Skeletal muscle tissue (tissue), 4 donors: ENCODE data around the gene RPAP3. TPM values are rescaled to one million over a fixed set of nuclear protein-coding genes. Genes with fewer than 3 reads are reported as not detected.
"Not testable (repeated sequence)": the region's sequence is repeated elsewhere in the genome, so short reads cannot be mapped to it uniquely, and the experiment has no call there.

Experiments used
- H3K27ac ChIP-seq: one replicate; pipeline ENCODE4 v1.7.0; 2013; ENCODE audit warnings: mild to moderate bottlenecking, low read depth, low read length, inconsistent platforms
- H3K27me3 ChIP-seq, 3 donors: one replicate each; pipeline ENCODE4 v1.7.0; 2013; ENCODE audit warnings: low read length in 3 of 3; ENCODE audit not compliant: control insufficient read depth in 3 of 3, insufficient read depth in 3 of 3
- H3K36me3 ChIP-seq, 3 donors: one replicate each; pipeline ENCODE4 v1.7.0; 2013; ENCODE audit warnings: low read length in 3 of 3; ENCODE audit not compliant: control insufficient read depth in 3 of 3, insufficient read depth in 3 of 3
- H3K4me1 ChIP-seq, 3 donors: one replicate each; pipeline ENCODE4 v1.7.0; 2013; ENCODE audit warnings: low read length in 3 of 3, mild to moderate bottlenecking in 3 of 3; ENCODE audit not compliant: control insufficient read depth in 3 of 3, insufficient read depth in 3 of 3
- H3K4me3 ChIP-seq, 3 donors: one replicate each; pipeline ENCODE4 v1.7.0; 2013; ENCODE audit warnings: low read length in 3 of 3
- H3K9ac ChIP-seq, 3 donors: one replicate each; pipeline ENCODE4 v1.7.0; 2013; ENCODE audit warnings: low read length in 3 of 3, mild to moderate bottlenecking in 3 of 3, moderate library complexity in 2 of 3, low read depth in 1 of 3
- H3K9me3 ChIP-seq, 3 donors: one replicate each; pipeline ENCODE4 v1.7.0; 2013; ENCODE audit warnings: low read length in 3 of 3; ENCODE audit not compliant: control insufficient read depth in 3 of 3
- total RNA-seq: library from RNA; depleted of rRNA; stranded (reverse); fragments of >200 nt; gene quantifications from one replicate; pipeline ENCODE4 v1.2.3, GENCODE V29; 2014
- donor health status: Osteomylitis.

RPAP3 gene
- total RNA-seq, 1 donor from 2014 or later = 5.2 TPM

GRCh38 chr12:47651368-47652254 lies 54.2 kb downstream of the RPAP3 start:
- Histone ChIP-seq H3K9ac (no peak overlapping the region), H3K4me3 (no peak overlapping the region), H3K27me3 (no peaks in the 10 kb centered on the region), H3K4me1 (peaks cover 4 to 6% (median 5%) of the 10 kb centered on the region in 3 donors), H3K36me3 (no peaks in the 10 kb centered on the region), H3K9me3 (no peaks in the 10 kb centered on the region), H3K27ac (no peak overlapping the region)

DNA sequence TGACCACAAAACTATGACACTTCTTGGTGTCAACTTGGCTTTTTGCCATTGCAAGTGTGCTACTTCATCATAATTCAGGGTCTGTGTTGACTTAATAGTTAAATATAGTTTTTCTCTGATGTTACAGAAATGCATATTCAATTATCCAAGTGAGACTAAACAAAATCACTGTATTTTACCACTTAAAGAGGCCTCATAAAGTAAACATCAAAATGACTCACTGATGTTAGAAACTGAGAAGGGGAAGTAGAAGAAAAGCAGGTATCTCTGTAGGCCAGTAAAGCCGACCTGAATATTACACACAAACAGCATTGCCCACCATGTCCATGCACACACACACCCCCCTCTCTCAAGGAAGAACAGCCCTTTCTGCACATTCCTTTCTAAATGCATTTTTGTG lies 55.4 kb downstream of the RPAP3 start:
- Histone ChIP-seq H3K9ac (no peak overlapping the region), H3K4me3 (no peak overlapping the region), H3K9me3 (no peaks in the 10 kb centered on the region), H3K27ac (no peak overlapping the region), H3K4me1 (peaks cover 4 to 6% (median 5%) of the 10 kb centered on the region in 3 donors), H3K27me3 (no peaks in the 10 kb centered on the region), H3K36me3 (no peaks in the 10 kb centered on the region)

GRCh38 chr12:47649381-47649780 lies 56.4 kb downstream of the RPAP3 start:
- Histone ChIP-seq H3K4me1 (peaks cover 4 to 6% (median 5%) of the 10 kb centered on the region in 3 donors), H3K36me3 (no peaks in the 10 kb centered on the region), H3K4me3 (no peak overlapping the region), H3K9me3 (no peaks in the 10 kb centered on the region), H3K27me3 (no peaks in the 10 kb centered on the region), H3K9ac (no peak overlapping the region), H3K27ac (no peak overlapping the region)

GRCh38 chr12:47648056-47648579 lies 57.7 kb downstream of the RPAP3 start:
- Histone ChIP-seq H3K4me3 (no peak overlapping the region), H3K27me3 (no peaks in the 10 kb centered on the region), H3K9me3 (no peaks in the 10 kb centered on the region), H3K9ac (no peak overlapping the region), H3K4me1 (peaks cover 4 to 6% (median 5%) of the 10 kb centered on the region in 3 donors), H3K27ac (no peak overlapping the region), H3K36me3 (no peaks in the 10 kb centered on the region)

DNA sequence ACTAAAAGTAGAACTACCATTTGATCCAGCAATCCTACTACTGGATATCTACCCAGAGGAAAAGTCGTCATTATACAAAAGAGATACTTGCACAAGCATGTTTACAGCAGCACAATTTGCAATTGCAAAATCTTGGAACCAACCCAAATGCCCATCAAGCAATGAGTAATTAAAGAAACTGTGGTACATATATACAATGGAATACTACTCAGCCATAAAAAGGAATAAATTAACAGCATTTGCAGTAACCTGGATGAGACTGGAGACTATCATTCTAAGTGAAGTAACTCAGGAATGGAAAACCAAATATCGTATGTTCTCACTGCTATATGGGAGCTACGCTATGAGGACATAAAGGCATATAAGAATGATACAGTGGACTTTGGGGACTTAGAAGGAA lies 63.5 kb downstream of the RPAP3 start:
- H3K27me3 ChIP-seq, H3K9ac ChIP-seq, H3K27ac ChIP-seq, H3K36me3 ChIP-seq, H3K4me1 ChIP-seq, H3K4me3 ChIP-seq, H3K9me3 ChIP-seq: not testable (repeated sequence)

DNA sequence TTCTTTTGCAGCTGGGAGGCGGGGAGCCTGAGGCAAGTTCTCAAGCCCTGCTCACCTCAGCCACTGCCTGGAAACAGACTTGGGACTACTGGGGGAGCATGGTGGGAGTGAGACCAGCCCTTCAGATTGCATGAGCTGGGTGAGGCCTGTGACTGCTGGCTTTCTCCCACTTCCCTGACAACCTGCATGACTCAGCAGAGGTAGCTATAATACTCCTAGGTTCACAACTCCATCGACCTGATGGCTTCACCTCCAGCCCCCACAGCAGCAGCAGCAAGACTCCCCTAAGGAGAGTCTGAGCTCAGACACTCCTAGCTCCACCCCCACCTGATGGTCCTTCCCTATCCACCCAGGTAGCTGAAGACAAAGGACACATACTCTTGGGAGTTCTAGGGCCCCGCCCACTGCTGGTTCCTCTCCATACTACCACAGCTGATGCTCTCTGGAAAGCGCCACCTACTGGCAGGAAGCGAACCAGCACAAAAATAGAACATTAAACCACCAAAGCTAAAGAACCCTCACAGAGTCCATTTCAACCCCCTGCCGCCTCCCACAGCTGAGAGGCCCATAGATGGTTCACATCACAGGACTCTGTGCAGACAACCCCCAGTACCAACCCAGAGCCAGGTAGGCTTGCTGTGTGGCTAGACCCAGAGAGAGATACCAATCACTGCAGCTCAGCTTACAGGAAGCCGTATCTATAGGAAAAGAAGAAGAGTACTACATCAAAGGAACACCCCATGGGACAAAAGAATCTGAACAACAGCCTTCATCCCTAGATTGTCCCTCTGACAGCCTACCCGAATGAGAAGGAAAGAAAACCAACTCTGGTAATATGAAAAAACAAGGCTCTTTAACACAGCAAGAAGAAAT lies 68.7 kb downstream of the RPAP3 start:
- H3K27ac ChIP-seq = no peak overlapping the region
- H3K9me3 ChIP-seq = no peaks in the 10 kb centered on the region
- H3K27me3 ChIP-seq = no peaks in the 10 kb centered on the region
- no peak overlapping the region for H3K4me3 ChIP-seq
- no peaks in the 10 kb centered on the region for H3K4me1 ChIP-seq
- H3K36me3 ChIP-seq = no peaks in the 10 kb centered on the region
- no peak overlapping the region for H3K9ac ChIP-seq

DNA sequence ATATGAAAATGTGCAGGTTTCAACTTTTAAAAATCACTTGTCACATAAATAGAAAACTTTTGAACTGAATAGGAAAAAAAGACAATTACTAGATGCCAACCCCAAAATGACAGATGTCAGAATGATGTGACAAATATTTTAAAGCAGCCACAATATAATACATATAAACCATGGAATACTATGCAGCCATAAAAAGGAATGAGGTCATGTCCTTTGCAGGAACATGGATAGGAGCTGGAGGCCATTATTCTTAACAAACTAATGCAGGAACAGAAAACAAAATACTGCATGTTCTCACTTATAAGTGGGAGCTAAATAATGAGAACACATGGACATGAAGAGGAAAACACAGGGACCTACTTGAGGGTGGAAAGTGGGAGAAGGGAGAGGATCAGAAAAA lies 70.1 kb downstream of the RPAP3 start:
- not testable (repeated sequence) for H3K9ac ChIP-seq, H3K4me3 ChIP-seq, H3K9me3 ChIP-seq, H3K27ac ChIP-seq, H3K4me1 ChIP-seq, H3K36me3 ChIP-seq, H3K27me3 ChIP-seq

DNA sequence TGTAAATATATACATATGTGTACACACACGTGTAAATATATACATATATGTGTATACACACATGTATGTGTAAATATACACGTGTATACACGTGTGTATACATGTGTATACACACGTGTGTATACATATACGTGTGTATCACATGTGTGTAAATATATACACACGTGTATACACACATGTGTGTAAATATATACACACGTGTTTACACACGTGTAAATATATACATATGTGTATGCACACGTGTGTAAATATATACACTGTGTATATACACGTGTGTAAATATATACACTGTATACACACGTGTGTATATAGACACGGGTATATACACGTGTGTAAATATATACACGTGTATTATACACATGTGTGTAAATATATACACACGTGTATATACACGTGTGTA lies 71.7 kb downstream of the RPAP3 start:
- Histone ChIP-seq H3K27me3 (no peaks in the 10 kb centered on the region), H3K4me1 (no peaks in the 10 kb centered on the region), H3K9ac (no peak overlapping the region), H3K27ac (no peak overlapping the region), H3K9me3 (no peaks in the 10 kb centered on the region), H3K36me3 (no peaks in the 10 kb centered on the region), H3K4me3 (no peak overlapping the region)

- no peaks in the 10 kb centered on the region for H3K36me3 ChIP-seq
- H3K4me1 ChIP-seq = no peaks in the 10 kb centered on the region
- no peak overlapping the region for H3K27ac ChIP-seq
- H3K27me3 ChIP-seq = no peaks in the 10 kb centered on the region
- H3K9me3 ChIP-seq = no peaks in the 10 kb centered on the region
- H3K9ac ChIP-seq = no peak overlapping the region
- no peak overlapping the region for H3K4me3 ChIP-seq
Measured at GRCh38 chr12:47621960-47622359, 83.9 kb downstream of the RPAP3 start.

DNA sequence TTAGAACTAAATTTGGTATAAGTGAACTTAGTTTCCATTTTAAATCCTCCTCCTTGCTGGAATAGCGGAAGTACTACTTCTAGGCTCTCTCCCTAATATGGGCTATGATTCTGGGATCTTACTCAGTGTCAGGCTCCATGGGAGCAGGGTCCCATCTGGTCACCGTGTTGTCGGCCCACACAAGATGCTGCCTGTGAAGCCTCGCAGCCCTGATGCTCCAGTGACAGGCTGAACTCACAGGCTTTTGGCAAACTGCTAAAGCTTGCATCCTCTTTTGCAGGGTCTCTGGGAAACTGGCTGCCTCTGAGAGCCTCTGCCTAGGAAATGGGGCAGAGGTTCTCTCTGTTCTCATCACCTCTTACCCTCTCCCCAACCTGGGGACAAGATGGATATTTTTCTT lies 88.4 kb downstream of the RPAP3 start:
- no peak overlapping the region for H3K9ac ChIP-seq
- H3K4me3 ChIP-seq = no peak overlapping the region
- no peaks in the 10 kb centered on the region for H3K27me3 ChIP-seq
- no peak overlapping the region for H3K27ac ChIP-seq
- H3K36me3 ChIP-seq = no peaks in the 10 kb centered on the region
- H3K9me3 ChIP-seq = peaks cover 2 to 5% (median 3%) of the 10 kb centered on the region in 3 donors
- H3K4me1 ChIP-seq = no peaks in the 10 kb centered on the region
